ENCODE data around the gene CCDC40.
"Not testable (repeated sequence)": the region's sequence is repeated elsewhere in the genome, so short reads cannot be mapped to it uniquely, and the experiment has no call there.

The CCDC40 gene

DNA sequence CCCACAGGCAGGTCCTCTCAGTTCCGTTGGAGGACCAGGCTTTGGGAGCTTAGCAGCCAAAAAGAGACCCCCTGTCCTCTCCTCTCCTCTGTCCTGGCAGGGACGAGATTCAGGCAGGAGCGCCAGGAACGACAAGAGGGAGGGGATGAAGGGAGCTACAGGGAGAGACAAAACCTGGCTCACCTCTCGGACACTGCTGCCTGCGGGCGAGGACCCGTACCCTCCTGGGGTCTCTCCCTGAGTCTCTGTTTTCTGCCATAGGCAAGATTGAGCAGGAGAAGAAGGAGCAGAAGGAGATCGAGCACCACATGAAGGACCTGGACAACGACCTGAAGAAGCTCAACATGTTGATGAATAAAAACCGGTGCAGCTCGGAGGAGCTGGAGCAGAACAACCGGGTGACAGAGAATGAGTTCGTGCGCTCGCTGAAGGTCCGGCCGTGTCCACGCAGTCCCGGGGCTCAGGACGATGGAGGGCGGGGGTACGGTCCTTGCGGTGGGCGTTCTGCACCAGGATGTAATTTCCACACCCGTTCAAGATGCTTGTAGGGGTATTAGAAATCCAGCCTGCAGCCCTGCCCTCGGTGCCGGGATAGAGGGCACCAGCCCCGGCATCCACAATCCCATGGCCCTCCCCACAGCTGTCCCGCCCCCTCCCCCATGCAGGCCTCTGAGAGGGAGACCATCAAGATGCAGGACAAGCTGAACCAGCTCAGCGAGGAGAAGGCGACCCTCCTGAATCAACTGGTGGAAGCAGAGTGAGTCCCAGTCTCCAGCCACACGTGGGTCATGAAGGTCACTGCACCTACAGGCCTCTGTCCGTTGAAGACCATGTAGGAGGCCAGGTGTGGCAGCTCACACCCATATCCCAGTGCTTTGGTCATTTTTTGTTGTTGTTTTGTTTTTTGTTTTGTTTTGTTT, 51.2 kb downstream of the CCDC40 start:
- Histone ChIP-seq H3K27ac (no peak overlapping the region), H3K36me3 (ENCODE audit: control insufficient read depth, insufficient read depth, low read length) (no peaks in the 10 kb centered on the region), H2AFZ (no peak overlapping the region), H3K4me2 (ENCODE audit: low read length) (no peak overlapping the region), H3K9me3 (ENCODE audit: control insufficient read depth, low read length) (no peaks in the 10 kb centered on the region), H3K4me1 (no peaks in the 10 kb centered on the region), H3K79me2 (no peaks in the 10 kb centered on the region), H3K4me3 (ENCODE audit: low read depth, low read length) (no peak overlapping the region), H3K27me3 (ENCODE audit: control insufficient read depth, insufficient read depth, low read length) (no peaks in the 10 kb centered on the region), H3K9ac (no peak overlapping the region)
- TF ChIP-seq, protein P1, sequence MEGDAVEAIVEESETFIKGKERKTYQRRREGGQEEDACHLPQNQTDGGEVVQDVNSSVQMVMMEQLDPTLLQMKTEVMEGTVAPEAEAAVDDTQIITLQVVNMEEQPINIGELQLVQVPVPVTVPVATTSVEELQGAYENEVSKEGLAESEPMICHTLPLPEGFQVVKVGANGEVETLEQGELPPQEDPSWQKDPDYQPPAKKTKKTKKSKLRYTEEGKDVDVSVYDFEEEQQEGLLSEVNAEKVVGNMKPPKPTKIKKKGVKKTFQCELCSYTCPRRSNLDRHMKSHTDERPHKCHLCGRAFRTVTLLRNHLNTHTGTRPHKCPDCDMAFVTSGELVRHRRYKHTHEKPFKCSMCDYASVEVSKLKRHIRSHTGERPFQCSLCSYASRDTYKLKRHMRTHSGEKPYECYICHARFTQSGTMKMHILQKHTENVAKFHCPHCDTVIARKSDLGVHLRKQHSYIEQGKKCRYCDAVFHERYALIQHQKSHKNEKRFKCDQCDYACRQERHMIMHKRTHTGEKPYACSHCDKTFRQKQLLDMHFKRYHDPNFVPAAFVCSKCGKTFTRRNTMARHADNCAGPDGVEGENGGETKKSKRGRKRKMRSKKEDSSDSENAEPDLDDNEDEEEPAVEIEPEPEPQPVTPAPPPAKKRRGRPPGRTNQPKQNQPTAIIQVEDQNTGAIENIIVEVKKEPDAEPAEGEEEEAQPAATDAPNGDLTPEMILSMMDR (IDR thresholded peaks at IDR 0.05) = no peak

DNA sequence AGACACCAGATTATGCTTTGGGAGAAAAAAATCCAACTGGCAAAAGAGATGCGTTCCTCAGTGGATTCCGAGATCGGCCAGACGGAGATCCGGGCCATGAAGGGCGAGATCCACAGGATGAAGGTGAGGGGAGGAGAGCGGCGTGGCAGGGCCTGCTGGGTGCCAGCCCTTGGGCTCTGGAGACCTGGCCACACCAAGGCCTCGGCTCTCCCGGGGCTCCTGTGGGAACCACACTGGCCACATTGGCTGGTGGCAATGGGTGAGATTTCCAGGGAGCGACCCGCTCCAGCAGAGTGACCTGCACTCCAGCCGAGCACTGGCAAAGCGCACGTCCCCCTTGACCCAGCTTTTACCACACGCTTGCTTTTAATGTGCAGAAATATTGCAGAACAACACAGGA, 53.3 kb downstream of the CCDC40 start:
- Histone ChIP-seq H3K79me2 (no peaks in the 10 kb centered on the region), H3K4me1 (no peaks in the 10 kb centered on the region), H3K9ac (no peak overlapping the region), H3K27me3 (ENCODE audit: control insufficient read depth, insufficient read depth, low read length) (no peaks in the 10 kb centered on the region), H3K4me3 (ENCODE audit: low read depth, low read length) (no peak overlapping the region), H3K27ac (no peak overlapping the region), H3K4me2 (ENCODE audit: low read length) (no peak overlapping the region), H3K9me3 (ENCODE audit: control insufficient read depth, low read length) (no peaks in the 10 kb centered on the region), H2AFZ (no peak overlapping the region), H3K36me3 (ENCODE audit: control insufficient read depth, insufficient read depth, low read length) (no peaks in the 10 kb centered on the region)
- TF ChIP-seq, protein P1 (IDR thresholded peaks at IDR 0.05) = no peak

DNA sequence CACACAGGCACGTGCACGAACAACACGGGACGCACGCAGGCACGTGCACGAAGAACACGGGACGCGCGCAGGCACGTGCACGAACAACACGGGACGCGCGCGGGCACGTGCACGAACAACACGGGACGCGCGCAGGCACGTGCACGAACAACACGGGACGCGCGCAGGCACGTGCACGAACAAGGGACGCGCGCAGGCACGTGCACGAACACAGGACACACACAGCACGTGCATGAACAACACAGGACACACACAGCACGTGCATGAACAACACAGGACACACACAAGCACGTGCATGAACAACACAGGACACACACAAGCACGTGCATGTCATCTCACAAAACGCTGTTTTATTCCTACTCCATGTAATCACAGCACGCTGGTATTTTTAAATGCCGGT, 53.7 kb downstream of the CCDC40 start:
- not testable (repeated sequence) for H3K79me2 ChIP-seq; H3K36me3 ChIP-seq (ENCODE audit: control insufficient read depth, insufficient read depth, low read length); H3K4me2 ChIP-seq (ENCODE audit: low read length); H3K4me3 ChIP-seq (ENCODE audit: low read depth, low read length); H3K4me1 ChIP-seq; H2AFZ ChIP-seq; H3K27ac ChIP-seq; H3K9ac ChIP-seq; H3K27me3 ChIP-seq (ENCODE audit: control insufficient read depth, insufficient read depth, low read length); H3K9me3 ChIP-seq (ENCODE audit: control insufficient read depth, low read length)

DNA sequence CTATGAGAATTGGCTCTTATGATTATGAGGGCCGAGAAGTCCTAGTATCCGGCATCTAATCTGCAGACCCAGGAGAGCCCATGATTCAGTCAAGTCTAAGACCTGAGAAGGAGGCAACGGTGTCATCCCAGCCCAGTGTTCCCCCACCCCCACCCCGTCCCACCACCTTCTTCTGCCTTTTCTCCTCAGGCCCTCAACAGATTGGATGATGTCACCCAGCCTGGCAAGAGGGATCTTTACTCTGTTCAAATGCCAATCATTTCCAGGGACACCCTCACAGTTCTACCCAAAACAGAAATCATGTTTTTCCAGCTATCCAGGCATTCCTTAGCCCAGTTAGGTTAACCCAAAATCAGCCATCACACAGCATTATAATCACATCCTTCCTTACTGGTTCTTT, 54.9 kb downstream of the CCDC40 start:
- Histone ChIP-seq H3K4me2 (ENCODE audit: low read length) (no peak overlapping the region), H3K27me3 (ENCODE audit: control insufficient read depth, insufficient read depth, low read length) (no peaks in the 10 kb centered on the region), H3K9ac (no peak overlapping the region), H3K79me2 (no peaks in the 10 kb centered on the region), H3K9me3 (ENCODE audit: control insufficient read depth, low read length) (no peaks in the 10 kb centered on the region), H3K4me1 (no peaks in the 10 kb centered on the region), H3K36me3 (ENCODE audit: control insufficient read depth, insufficient read depth, low read length) (no peaks in the 10 kb centered on the region), H3K4me3 (ENCODE audit: low read depth, low read length) (no peak overlapping the region), H3K27ac (no peak overlapping the region), H2AFZ (no peak overlapping the region)
- TF ChIP-seq, protein P1 (IDR thresholded peaks at IDR 0.05) = no peak

DNA sequence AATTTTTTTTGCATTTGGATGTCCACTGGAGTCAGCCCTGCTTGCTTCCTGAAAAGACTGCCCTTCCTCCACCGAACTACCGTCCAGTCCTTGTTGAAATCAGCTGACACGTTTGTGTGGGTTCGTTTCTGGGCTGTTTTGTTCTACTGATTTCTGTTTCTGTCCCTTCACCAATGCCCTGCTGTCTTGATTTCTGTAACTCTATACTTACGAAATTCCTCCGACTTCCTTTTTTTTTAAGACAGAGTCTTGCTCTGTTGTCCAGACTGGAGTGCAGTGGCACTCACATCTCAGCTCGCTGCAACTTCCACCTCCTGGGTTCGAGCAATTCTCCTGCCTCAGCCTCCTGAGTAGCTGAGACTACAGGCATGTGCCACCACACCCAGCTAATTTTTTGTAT, 56.5 kb downstream of the CCDC40 start:
- no peaks in the 10 kb centered on the region for H3K79me2 ChIP-seq
- no peak overlapping the region for H3K4me2 ChIP-seq (ENCODE audit: low read length)
- no peak overlapping the region for H3K9ac ChIP-seq
- H3K9me3 ChIP-seq (ENCODE audit: control insufficient read depth, low read length) = no peaks in the 10 kb centered on the region
- no peak overlapping the region for H2AFZ ChIP-seq
- H3K4me1 ChIP-seq = no peaks in the 10 kb centered on the region
- no peak overlapping the region for H3K4me3 ChIP-seq (ENCODE audit: low read depth, low read length)
- no peaks in the 10 kb centered on the region for H3K36me3 ChIP-seq (ENCODE audit: control insufficient read depth, insufficient read depth, low read length)
- H3K27ac ChIP-seq = no peak overlapping the region
- TF ChIP-seq, protein P1 (IDR thresholded peaks at IDR 0.05) = no peak
- no peaks in the 10 kb centered on the region for H3K27me3 ChIP-seq (ENCODE audit: control insufficient read depth, insufficient read depth, low read length)
